CD4-positive, alpha-beta T cell (primary cell): ENCODE data around the gene GOLGA5. TPM values are rescaled to one million over a fixed set of nuclear protein-coding genes. Genes with fewer than 3 reads are reported as not detected.
A peak's percentile ranks its signal among the peaks of the same experiment; 100 is the strongest.

Experiments
- ATAC-seq: fragments of 200-7000 bp; cut with Tn5 transposase; one replicate; pipeline ENCODE4 v1.10.0; 2022; ENCODE audit warnings: mild to moderate bottlenecking; ENCODE audit not compliant: poor library complexity
- CTCF ChIA-PET: fragments of 350-600 bp; sonication (Branson Sonifier 250); formaldehyde crosslinking; loops from one replicate; lab custom pipeline; 2021; ENCODE audit warnings: antibody characterized with exemption, inconsistent platforms; lab: Charles Lee
- POLR2A ChIA-PET: fragments of 350-600 bp; sonication (Branson Sonifier 250); formaldehyde crosslinking; loops from one replicate; lab custom pipeline; 2021; ENCODE audit warnings: antibody characterized with exemption, inconsistent platforms; lab: Charles Lee
- DNase-seq, 14 experiments: peaks; one replicate each; pipeline ENCODE4 v3.0.0-alpha.2; 2013 to 2020; ENCODE audit warnings: mixed read lengths in 2 of 14
- H3K27ac ChIP-seq, 2 donors: one replicate each; pipeline versions ENCODE4 v1.5.1 to v1.7.0; 2013; ENCODE audit warnings: low read length in 2 of 2, low read depth in 1 of 2, mild to moderate bottlenecking in 1 of 2
- H3K27me3 ChIP-seq, 2 experiments: 1 replicate in 1 of 2; 2 replicates in 1 of 2; pipeline versions ENCODE4 v1.6.1 to v1.7.0; 2013; ENCODE audit warnings: low read length in 2 of 2, control low read depth in 1 of 2, mild to moderate bottlenecking in 1 of 2, moderate library complexity in 1 of 2; ENCODE audit not compliant: insufficient read depth in 2 of 2, control insufficient read depth in 1 of 2
- H3K36me3 ChIP-seq: one replicate; pipeline ENCODE4 v1.6.1; 2013; ENCODE audit warnings: low read length, control low read depth; ENCODE audit not compliant: insufficient read depth
- H3K4me1 ChIP-seq: one replicate; pipeline ENCODE4 v1.6.1; 2013; ENCODE audit warnings: low read length, control low read depth; ENCODE audit not compliant: insufficient read depth
- H3K4me3 ChIP-seq: one replicate; pipeline ENCODE4 v1.5.1; 2013; ENCODE audit warnings: mild to moderate bottlenecking, low read length, moderate library complexity
- H3K9me3 ChIP-seq, 2 experiments: 1 replicate in 1 of 2; 2 replicates in 1 of 2; pipeline versions ENCODE4 v1.6.1 to v1.7.0; 2013; ENCODE audit warnings: low read length in 2 of 2, mild to moderate bottlenecking in 2 of 2, control low read depth in 1 of 2, moderate library complexity in 1 of 2; ENCODE audit not compliant: control insufficient read depth in 1 of 2, insufficient read depth in 1 of 2
- H3K27ac Mint-ChIP-seq: one replicate; pipeline ENCODE4 v1.8.0; 2020; ENCODE audit warnings: mixed read lengths
- H3K27me3 Mint-ChIP-seq: one replicate; pipeline ENCODE4 v1.8.0; 2021; ENCODE audit warnings: mixed read lengths
- H3K36me3 Mint-ChIP-seq: one replicate; pipeline ENCODE4 v1.8.0; 2021; ENCODE audit warnings: low read depth, mixed read lengths
- H3K4me1 Mint-ChIP-seq: one replicate; pipeline ENCODE4 v1.8.0; 2021; ENCODE audit warnings: low read depth, mixed read lengths
- H3K4me3 Mint-ChIP-seq: one replicate; pipeline ENCODE4 v1.8.0; 2020; ENCODE audit warnings: mild to moderate bottlenecking, mixed read lengths
- H3K9me3 Mint-ChIP-seq: one replicate; pipeline ENCODE4 v1.8.0; 2020; ENCODE audit warnings: mixed read lengths
- CTCF ChIP-seq: fragments of 200-600 bp; IDR thresholded peaks from one replicate; pipeline ENCODE4 v1.8.0; 2022; ENCODE audit warnings: antibody characterized with exemption, mild to moderate bottlenecking
- intact Hi-C, 2 experiments: fragments of 100-400 bp; cut with DNase I in 1 of 2; cut with micrococcal nuclease in 1 of 2; formaldehyde crosslinking; loops; one replicate each; pipeline versions ENCODE4 v1.15.1 to v1.9.0; 2023 to 2025; cut with DNase I, micrococcal nuclease
- polyA plus RNA-seq, 2 donors: library from polyadenylated mRNA; unstranded; fragments of 120-200 nt; gene quantifications; one replicate each; pipeline ENCODE4 v1.2.1, GENCODE V29; 2013
- total RNA-seq, 174 experiments: library from RNA in 2 of 174; stranded (reverse) in 2 of 174; gene quantifications; one replicate each; pipeline ENCODE4 v1.2.3 and lab custom pipeline; 2021 to 2026

The GOLGA5 gene
- 1 to 10 TPM; 5.2 to 6.8 TPM for total RNA-seq
- polyA plus RNA-seq (2013, experiment 1 of 2) = 27.2 TPM
- polyA plus RNA-seq (2013, experiment 2 of 2) = 29.8 TPM
- total RNA-seq (lab: John Stamatoyannopoulos, UW) = 20.0 to 64.2 (median 44.5) reads per million in 172 experiments

- H3K27ac Mint-ChIP-seq = peak within 1 kb of the TSS; percentile 80
- peaks cover 6% of the 10 kb centered on the region for H3K9me3 Mint-ChIP-seq
- H3K4me3 Mint-ChIP-seq = peak within 1 kb of the TSS; percentile 95
- H3K9me3 ChIP-seq = peaks cover 0 to 17% of the 10 kb centered on the region in 2 experiments
- ATAC-seq = peak; percentile 90
- DNase-seq = peak; percentile 95 to 100 (median 98)
- peaks cover 32% of the 10 kb centered on the region for H3K36me3 Mint-ChIP-seq
- peak within 1 kb of the TSS; percentile 59 to 77 for H3K27ac ChIP-seq
- POLR2A ChIA-PET = interaction anchor here (0.6 to 2.0 kb wide), 11 partner anchors 20 to 1287 kb away, joined by 3 to 12 read pairs (median 4); partner anchors contain the start of genes ATXN3, CPSF2, DDX24 and IFI27L1
- peaks cover 45% of the 10 kb centered on the region for H3K4me1 Mint-ChIP-seq
- no peaks in the 10 kb centered on the region for H3K27me3 Mint-ChIP-seq
- no peak for TF ChIP-seq CTCF
- intact Hi-C loops = loop anchor here (1.0 to 10.0 kb wide), 10 partner anchors 44 to 1282 kb away; partner anchors contain the start of genes ATXN3 (in 1 of the 2), BTBD7 (in 1 of the 2), GON7 (in 1 of the 2) and ITPK1 (in 1 of the 2)
- H3K27me3 ChIP-seq = no peaks in the 10 kb centered on the region
- CTCF ChIA-PET = no interaction called here
- H3K4me3 ChIP-seq = peak within 1 kb of the TSS; percentile 81
- peaks cover 23% of the 10 kb centered on the region for H3K4me1 ChIP-seq
- peaks cover 18% of the 10 kb centered on the region for H3K36me3 ChIP-seq
Measured at GRCh38 chr14:92793709-92794546, at the start of gene GOLGA5. Gene GOLGA5 (plus strand): TSS chr14:92794305. CDS start chr14:92797438, 3,133 bp downstream.

GRCh38 chr14:92747701-92748258 is 46.3 kb upstream of the GOLGA5 start:
- H3K27me3 ChIP-seq = no peaks in the 10 kb centered on the region
- H3K27ac ChIP-seq = peak overlapping the region in 1 of 2 donors; percentile 35
- no peaks in the 10 kb centered on the region for H3K36me3 ChIP-seq
- Mint-ChIP-seq H3K27me3 (peaks cover 7% of the 10 kb centered on the region), H3K4me3 (peak overlapping the region; percentile 93), H3K9me3 (peaks cover 2% of the 10 kb centered on the region), H3K36me3 (no peaks in the 10 kb centered on the region), H3K4me1 (peaks cover 48% of the 10 kb centered on the region), H3K27ac (peak overlapping the region; percentile 73)
- TF ChIP-seq CTCF = no peak
- H3K4me3 ChIP-seq = peak overlapping the region; percentile 70
- H3K4me1 ChIP-seq = peaks cover 26% of the 10 kb centered on the region
- ChIA-PET POLR2A (interaction anchor here (0.6 to 1.3 kb wide), 5 partner anchors 11 to 626 kb away, joined by 3 to 10 read pairs (median 3); partner anchors contain the start of genes CPSF2, GOLGA5 and NDUFB1), CTCF (no interaction called here)
- intact Hi-C loops = loop anchor here (2.0 to 5.0 kb wide), 2 partner anchors 35 to 45 kb away; no protein-coding TSS in a partner anchor
- ATAC-seq (no peak), DNase-seq (peak in 1 of 14 experiments; percentile 25)
- no peaks in the 10 kb centered on the region for H3K9me3 ChIP-seq
